Fibroblast of gingiva (primary cell): ENCODE measurements around the gene AGTRAP.

ENCODE experiments used
- DNase-seq: peaks from one replicate; pipeline ENCODE4 v3.0.0-alpha.2; 2011; ENCODE audit warnings: low read depth

The AGTRAP gene

DNA sequence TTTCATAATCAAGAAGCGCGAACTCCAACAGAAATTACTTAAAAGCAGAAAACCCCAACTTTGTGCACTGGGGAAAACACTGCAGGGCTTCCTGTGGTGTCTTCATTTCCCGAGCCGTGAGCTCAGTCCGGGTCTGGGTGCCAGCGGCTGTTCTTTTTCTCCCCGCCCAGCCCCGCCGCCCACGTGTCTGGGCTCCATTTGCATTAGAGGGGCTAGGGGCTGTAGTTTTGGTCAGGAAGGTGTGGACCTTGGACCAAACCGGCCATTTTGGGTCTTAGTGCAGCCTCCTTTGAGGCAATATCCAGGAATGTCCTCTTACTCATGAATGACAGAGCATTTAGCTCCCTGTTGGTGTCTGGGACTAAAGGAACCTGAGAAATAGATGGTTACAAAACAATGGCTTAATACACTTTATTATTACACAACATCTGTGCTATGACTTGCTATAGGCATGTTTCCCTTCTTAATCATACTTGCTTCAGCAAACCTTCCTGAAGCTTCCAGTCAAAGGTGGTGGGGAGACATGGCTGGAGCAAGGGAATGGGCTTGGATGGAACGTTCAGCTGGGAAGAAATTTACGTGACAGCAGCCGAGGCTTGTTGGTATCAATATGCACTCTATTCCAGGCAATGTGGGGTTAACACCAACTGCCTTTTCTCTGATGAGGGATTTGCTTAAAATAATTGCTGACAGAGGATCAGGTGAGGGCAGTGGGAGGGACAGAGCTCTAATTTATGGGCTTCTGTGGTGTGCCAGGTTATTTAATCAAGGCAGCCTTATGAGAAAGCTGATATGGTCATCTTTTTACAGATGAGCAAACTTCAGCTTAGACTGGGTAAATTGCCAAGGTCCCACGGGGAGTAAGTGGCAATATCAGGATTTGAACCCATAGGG lies 1.1 kb downstream of the AGTRAP start:
- peak; percentile 90 for DNase-seq

DNA sequence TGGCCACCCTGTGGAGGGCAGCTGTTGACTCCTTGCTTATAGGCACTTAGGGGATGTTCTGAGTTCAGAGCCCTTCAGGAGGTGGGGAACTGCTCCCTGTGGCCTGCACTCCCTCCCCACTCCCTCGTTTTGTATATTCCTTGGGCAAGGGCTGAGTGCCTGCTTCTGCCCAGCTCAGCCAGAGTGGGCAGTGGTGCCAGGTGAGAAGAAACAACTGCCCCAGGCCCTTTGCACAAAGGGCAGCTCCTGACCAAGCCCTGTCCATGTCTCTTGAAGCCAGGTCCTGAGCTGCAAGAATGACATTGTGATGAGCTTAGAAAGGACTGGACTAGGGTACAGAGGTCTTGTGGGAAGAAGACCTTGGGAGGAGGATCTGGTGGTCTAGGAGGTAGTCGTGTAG lies 2.2 kb downstream of the AGTRAP start:
- no peak for DNase-seq

GRCh38 chr1:11738783-11739182 lies 2.8 kb downstream of the AGTRAP start:
- DNase-seq = no peak

GRCh38 chr1:11740258-11741192 lies 4.6 kb downstream of the AGTRAP start:
- no peak for DNase-seq

GRCh38 chr1:11741482-11741881 lies 5.5 kb downstream of the AGTRAP start:
- DNase-seq = no peak

DNA sequence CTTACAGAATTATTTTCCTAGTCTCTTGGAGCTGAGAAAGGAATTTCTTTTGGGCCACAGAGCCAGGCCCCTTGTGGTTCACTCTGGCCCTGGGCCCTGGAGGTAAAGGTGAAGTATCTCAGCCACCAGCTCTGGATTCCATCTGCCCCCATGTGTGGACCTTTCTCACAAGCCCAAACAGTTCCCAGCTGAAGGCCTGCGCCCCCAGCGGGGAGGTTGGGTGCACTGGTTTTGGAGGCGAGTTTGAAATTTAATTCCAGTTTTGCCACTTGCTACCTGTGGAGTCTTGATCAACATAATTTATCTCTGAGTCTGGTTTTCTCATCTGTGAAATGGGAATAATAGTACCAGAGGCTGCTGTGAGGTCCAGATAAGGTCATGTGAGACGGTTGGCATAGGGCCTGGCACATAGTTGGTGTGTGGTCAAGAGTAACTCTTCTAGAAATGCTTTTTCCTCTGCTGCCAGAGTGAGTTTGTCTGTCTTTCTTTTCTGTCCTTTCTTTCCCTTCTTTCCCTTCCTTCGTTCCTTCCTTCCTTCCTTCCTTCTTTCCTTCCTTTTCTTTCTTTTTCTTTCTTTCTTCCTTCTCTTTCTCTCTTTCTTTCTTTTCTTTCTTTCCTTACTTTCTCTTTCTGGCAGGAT lies 6.1 kb downstream of the AGTRAP start:
- DNase-seq = peak; percentile 26

GRCh38 chr1:11744287-11744686 lies 8.4 kb downstream of the AGTRAP start:
- DNase-seq = no peak

- no peak for DNase-seq
Measured at GRCh38 chr1:11746092-11746491, 10.2 kb downstream of the AGTRAP start.

DNA sequence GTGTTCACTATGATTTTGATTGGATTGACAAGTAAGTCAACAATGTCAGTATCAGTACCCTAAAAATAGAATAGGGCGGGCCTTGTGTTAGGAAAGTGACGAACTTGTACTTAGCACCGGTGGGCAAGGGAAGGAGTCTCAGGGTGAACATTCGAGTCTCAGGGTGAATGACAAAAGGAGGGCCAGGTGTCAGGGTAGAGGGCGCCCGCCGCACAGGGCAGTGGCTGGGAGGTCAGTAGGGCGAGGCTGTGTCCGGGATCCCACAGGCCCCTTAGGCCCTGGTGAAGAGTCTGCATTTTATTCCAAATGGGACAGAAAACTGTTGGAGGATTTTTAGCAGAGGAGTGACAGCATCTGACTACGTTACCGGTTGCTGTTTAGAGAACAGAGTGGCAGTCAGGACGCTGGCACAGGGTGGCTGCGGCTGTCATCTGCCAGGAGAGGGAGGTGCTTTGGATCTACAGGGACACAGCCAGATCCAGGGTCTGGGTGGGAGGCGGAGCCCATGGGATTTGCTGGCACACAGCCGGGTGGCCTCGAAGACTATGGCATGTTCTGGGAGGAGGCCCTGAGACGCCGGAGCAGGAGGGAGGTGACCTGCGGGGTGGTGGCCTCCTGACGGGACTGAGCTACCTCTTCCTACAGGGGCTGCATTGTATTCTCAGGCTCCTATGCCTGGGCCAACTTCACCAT lies 11.0 kb downstream of the AGTRAP start:
- no peak for DNase-seq

- no peak for DNase-seq
Measured at GRCh38 chr1:11748294-11749202, 12.6 kb downstream of the AGTRAP start.

DNA sequence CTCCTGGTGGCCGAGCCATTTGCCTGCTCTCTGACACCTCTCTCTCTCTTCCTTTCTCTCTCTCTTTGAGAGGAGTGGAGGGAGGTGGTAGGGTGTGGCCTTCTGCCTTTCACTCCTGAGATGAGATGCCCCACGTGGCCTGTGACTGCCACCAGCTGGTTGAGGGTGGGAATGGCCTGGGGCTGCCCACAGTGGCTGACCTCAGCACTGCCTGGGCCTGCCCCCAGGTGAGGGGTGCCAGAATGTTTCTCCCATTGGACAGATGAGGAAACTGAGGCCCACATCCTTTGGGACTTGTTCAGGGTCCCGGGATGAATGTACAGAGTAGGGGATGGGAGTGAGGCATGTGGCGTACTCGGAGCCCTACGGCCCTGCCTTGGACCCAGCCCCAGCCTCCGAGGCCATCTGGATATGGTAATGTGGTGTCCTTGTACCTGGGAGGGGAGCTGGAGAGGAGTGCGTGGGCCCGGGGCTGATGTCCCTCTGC lies 13.3 kb downstream of the AGTRAP start:
- no peak for DNase-seq

DNA sequence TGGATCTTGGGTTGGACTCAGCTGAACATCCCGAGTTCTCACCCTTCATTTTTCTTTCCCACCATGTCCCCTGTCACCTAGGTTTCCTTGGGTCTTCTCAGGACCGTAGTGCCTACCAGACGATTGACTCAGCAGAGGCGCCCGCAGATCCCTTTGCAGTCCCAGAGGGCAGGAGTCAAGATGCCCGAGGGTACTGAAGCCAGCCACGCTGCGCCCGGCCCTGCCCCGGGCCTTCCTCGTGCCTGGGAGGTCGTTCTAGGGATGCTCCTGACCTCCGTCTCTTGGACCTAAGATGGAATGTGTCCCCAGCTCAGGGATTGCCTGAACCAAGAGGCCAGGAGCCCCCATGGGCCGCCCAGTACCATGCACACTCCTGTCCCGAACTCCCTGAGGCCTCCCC lies 14.1 kb downstream of the AGTRAP start:
- no peak for DNase-seq

- DNase-seq = no peak
Measured at GRCh38 chr1:11751087-11751486, 15.2 kb downstream of the AGTRAP start.

DNA sequence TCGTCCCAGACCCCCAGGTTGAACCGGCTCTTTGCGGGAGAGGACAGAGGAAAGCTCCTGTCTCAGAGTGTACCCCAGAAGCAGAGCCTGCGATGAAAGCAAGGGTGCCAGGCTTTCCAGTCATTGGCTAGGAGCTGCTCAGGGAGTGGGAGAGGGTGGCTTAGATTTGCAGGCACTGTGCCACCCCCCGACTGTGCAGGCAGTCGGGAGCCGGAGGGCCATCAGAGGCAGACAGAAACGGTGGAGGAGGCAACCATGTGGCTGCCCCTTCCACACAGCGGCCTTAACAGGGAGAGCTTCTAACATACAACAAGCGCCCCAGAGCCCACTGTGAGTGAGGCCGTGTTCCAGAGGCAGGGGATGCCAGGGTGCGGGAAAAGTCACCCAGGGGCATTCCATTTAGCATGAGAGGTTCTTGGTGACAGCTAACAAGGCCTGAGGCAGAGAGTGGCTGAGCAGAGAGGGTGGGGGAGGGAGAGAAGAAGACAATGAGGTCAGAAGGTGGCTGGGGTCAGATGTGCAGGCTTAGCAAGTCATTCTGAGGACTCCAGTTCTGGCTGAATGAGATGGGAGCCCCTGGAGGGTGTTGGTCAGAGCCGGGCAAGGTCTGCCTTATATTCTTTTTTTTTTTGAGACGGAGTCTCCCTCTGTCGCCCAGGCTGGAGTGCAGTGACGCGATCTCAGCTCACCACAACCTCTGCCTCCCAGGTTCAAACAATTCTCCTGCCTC lies 16.6 kb downstream of the AGTRAP start:
- DNase-seq = no peak

- no peak for DNase-seq
Measured at GRCh38 chr1:11753555-11754208, 17.7 kb downstream of the AGTRAP start.

- DNase-seq = no peak
Measured at GRCh38 chr1:11757047-11757446, 21.1 kb downstream of the AGTRAP start.

DNA sequence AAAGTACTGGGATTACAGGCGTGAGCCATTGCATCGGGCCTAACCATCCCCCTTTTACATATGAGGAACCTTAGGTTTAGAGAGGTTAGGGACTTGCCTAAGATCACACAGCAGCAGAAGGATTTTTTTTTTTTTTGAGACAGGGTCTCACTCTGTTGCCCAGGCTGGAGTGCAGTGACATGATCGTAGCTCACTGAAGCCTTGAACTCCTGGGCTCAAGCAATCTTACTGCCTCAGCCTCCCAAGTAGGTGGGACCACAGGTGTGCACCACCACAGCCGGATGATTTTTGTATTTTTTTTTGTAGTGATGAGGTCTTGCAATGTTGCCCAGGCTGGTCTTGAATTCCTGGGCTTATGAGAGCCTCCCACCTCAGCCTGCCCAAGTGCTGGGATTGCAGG lies 23.9 kb downstream of the AGTRAP start:
- no peak for DNase-seq

- DNase-seq = no peak
Measured at GRCh38 chr1:11761285-11761684, 25.3 kb downstream of the AGTRAP start.

- no peak for DNase-seq
Measured at GRCh38 chr1:11761988-11762406, 26.1 kb downstream of the AGTRAP start, which contains the start of gene C1orf167. Gene C1orf167 (plus strand): TSS chr1:11762193. CDS start chr1:11764401, 2,208 bp downstream.
